HFFc6 (cell line): ENCODE data around the gene CARMIL1. TPM values are rescaled to one million over a fixed set of nuclear protein-coding genes. Genes with fewer than 3 reads are reported as not detected.

Experiments used
- DNase-seq: peaks from one replicate; pipeline ENCODE4 v3.0.0-alpha.2; 2018
- H3K27ac Mint-ChIP-seq: 2 replicates; pipeline ENCODE4 v1.8.0; 2020; ENCODE audit warnings: mild to moderate bottlenecking, mixed read lengths
- H3K27me3 Mint-ChIP-seq: 2 replicates; pipeline ENCODE4 v1.8.0; 2021; ENCODE audit warnings: mild to moderate bottlenecking, moderate library complexity, mixed read lengths; ENCODE audit not compliant: insufficient read depth
- H3K36me3 Mint-ChIP-seq: 2 replicates; pipeline ENCODE4 v1.8.0; 2021; ENCODE audit warnings: low read depth, mixed read lengths
- H3K4me1 Mint-ChIP-seq: 2 replicates; pipeline ENCODE4 v1.8.0; 2020; ENCODE audit warnings: low read depth, mixed read lengths
- H3K4me3 Mint-ChIP-seq: 2 replicates; pipeline ENCODE4 v1.8.0; 2020; ENCODE audit warnings: mild to moderate bottlenecking, moderate library complexity, mixed read lengths
- H3K9me3 Mint-ChIP-seq: 2 replicates; pipeline ENCODE4 v1.8.0; 2020; ENCODE audit warnings: mild to moderate bottlenecking, mixed read lengths
- CTCF ChIP-seq: fragments of 200-600 bp; sonication (generic); IDR thresholded peaks from 2 replicates; pipeline ENCODE4 v1.5.0; 2021; ENCODE audit warnings: antibody characterized with exemption, mild to moderate bottlenecking
- total RNA-seq, 6 experiments: library from RNA; stranded (reverse); fragmentation: NEBNext Ultra II Directional; extraction: Animal tissue kit (Norgen Biotek cat#: 25700); gene quantifications; 2 replicates in 1 of 6; 3 replicates in 5 of 6; pipeline ENCODE4 v1.2.3, GENCODE V29; 2021

The CARMIL1 gene
- total RNA-seq, 6 experiments from 2014 or later: 12.2 to 15.6 (median 13.7) TPM

- Mint-ChIP-seq H3K27me3 (no peaks in the 10 kb centered on the region), H3K4me1 (peaks cover 36% of the 10 kb centered on the region), H3K27ac (no peak overlapping the region), H3K4me3 (no peak overlapping the region), H3K36me3 (no peaks in the 10 kb centered on the region), H3K9me3 (no peaks in the 10 kb centered on the region)
- no peak for TF ChIP-seq CTCF
- DNase-seq: no peak
Observed at GRCh38 chr6:25333471-25333870, 54.3 kb downstream of the CARMIL1 start.

GRCh38 chr6:25334793-25335192 is 55.6 kb downstream of the CARMIL1 start:
- DNase-seq: no peak
- no peak overlapping the region for H3K4me3 Mint-ChIP-seq
- H3K9me3 Mint-ChIP-seq: no peaks in the 10 kb centered on the region
- TF ChIP-seq CTCF: no peak
- H3K36me3 Mint-ChIP-seq: no peaks in the 10 kb centered on the region
- H3K27me3 Mint-ChIP-seq: no peaks in the 10 kb centered on the region
- peaks cover 33% of the 10 kb centered on the region for H3K4me1 Mint-ChIP-seq
- H3K27ac Mint-ChIP-seq: no peak overlapping the region

GRCh38 chr6:25336996-25337395 is 57.8 kb downstream of the CARMIL1 start:
- H3K4me1 Mint-ChIP-seq: peaks cover 12% of the 10 kb centered on the region; the same call in 1 of the 2 replicates
- no peak for DNase-seq
- H3K27ac Mint-ChIP-seq: no peak overlapping the region
- H3K4me3 Mint-ChIP-seq: no peak overlapping the region
- TF ChIP-seq CTCF: no peak
- H3K27me3 Mint-ChIP-seq: no peaks in the 10 kb centered on the region
- no peaks in the 10 kb centered on the region for H3K36me3 Mint-ChIP-seq
- H3K9me3 Mint-ChIP-seq: no peaks in the 10 kb centered on the region

- DNase-seq: no peak
- H3K27ac Mint-ChIP-seq: no peak overlapping the region; the same call in 1 of the 2 replicates
- no peak overlapping the region for H3K4me3 Mint-ChIP-seq
- no peaks in the 10 kb centered on the region for H3K27me3 Mint-ChIP-seq
- H3K9me3 Mint-ChIP-seq: no peaks in the 10 kb centered on the region
- H3K36me3 Mint-ChIP-seq: no peaks in the 10 kb centered on the region
- no peak for TF ChIP-seq CTCF
- H3K4me1 Mint-ChIP-seq: peaks cover 8% of the 10 kb centered on the region; the same call in 1 of the 2 replicates
Observed at GRCh38 chr6:25337431-25337830, 58.3 kb downstream of the CARMIL1 start.

- Mint-ChIP-seq H3K4me1 (peaks cover 6% of the 10 kb centered on the region), H3K27ac (no peak overlapping the region), H3K27me3 (no peaks in the 10 kb centered on the region), H3K4me3 (no peak overlapping the region), H3K9me3 (no peaks in the 10 kb centered on the region), H3K36me3 (no peaks in the 10 kb centered on the region)
- DNase-seq: no peak
- no peak for TF ChIP-seq CTCF
Observed at GRCh38 chr6:25340431-25341202, 61.4 kb downstream of the CARMIL1 start.
